GM23338 (cell line): ENCODE measurements around the gene BHLHE23. TPM values are rescaled to one million over a fixed set of nuclear protein-coding genes. Genes with fewer than 3 reads are reported as not detected.
"Not testable (repeated sequence)": the region's sequence is repeated elsewhere in the genome, so short reads cannot be mapped to it uniquely, and the experiment has no call there.

Source experiments
- ATAC-seq: fragments of 200-7000 bp; cut with Tn5 transposase; 3 replicates; pipeline ENCODE4 v1.9.1; 2020
- DNase-seq: peaks from one replicate; pipeline ENCODE4 v3.0.0-alpha.2; 2015; ENCODE audit warnings: low spot score
- H2AFZ ChIP-seq: fragments of 200-600 bp; sonication (generic); 2 replicates; pipeline ENCODE4 v1.8.0; 2016; ENCODE audit warnings: antibody characterized with exemption, mild to moderate bottlenecking, moderate library complexity
- H3F3A ChIP-seq: fragments of 200-600 bp; sonication (generic); replicated peaks from 2 replicates; pipeline ENCODE4 v1.8.0; 2017; ENCODE audit warnings: antibody characterized with exemption, mixed run types, low read depth
- H3K27ac ChIP-seq: fragments of 200-600 bp; sonication (generic); 2 replicates; pipeline ENCODE4 v1.6.1; 2016; ENCODE audit warnings: low read depth
- H3K27me3 ChIP-seq: fragments of 200-600 bp; sonication (generic); 2 replicates; pipeline ENCODE4 v1.8.0; 2016; ENCODE audit warnings: mild to moderate bottlenecking, mixed run types, moderate library complexity; ENCODE audit not compliant: insufficient read depth
- H3K36me3 ChIP-seq: fragments of 200-600 bp; sonication (generic); 2 replicates; pipeline ENCODE4 v1.8.0; 2016; ENCODE audit warnings: mild to moderate bottlenecking; ENCODE audit not compliant: insufficient read depth
- H3K4me1 ChIP-seq: fragments of 200-600 bp; sonication (generic); 2 replicates; pipeline ENCODE4 v1.8.0; 2016; ENCODE audit warnings: mild to moderate bottlenecking, moderate library complexity; ENCODE audit not compliant: insufficient read depth
- H3K4me2 ChIP-seq: fragments of 200-600 bp; sonication (generic); 2 replicates; pipeline ENCODE4 v1.7.1; 2017; ENCODE audit warnings: mixed run types
- H3K4me3 ChIP-seq: fragments of 200-600 bp; sonication (generic); 2 replicates; pipeline ENCODE4 v1.6.1; 2016; ENCODE audit warnings: mixed run types
- H3K79me2 ChIP-seq: fragments of 200-600 bp; sonication (generic); replicated peaks from 2 replicates; pipeline ENCODE4 v1.8.0; 2017; ENCODE audit warnings: mild to moderate bottlenecking; ENCODE audit not compliant: insufficient read depth
- H3K9me2 ChIP-seq: fragments of 200-600 bp; sonication (generic); 2 replicates; pipeline ENCODE4 v1.8.0; 2017; ENCODE audit not compliant: insufficient read depth
- H4K20me1 ChIP-seq: fragments of 200-600 bp; sonication (generic); replicated peaks from 2 replicates; pipeline ENCODE4 v1.8.0; 2017; ENCODE audit warnings: mild to moderate bottlenecking; ENCODE audit not compliant: insufficient read depth
- H3K27ac Mint-ChIP-seq: 2 replicates; pipeline ENCODE4 v1.8.0; 2020; ENCODE audit warnings: inconsistent platforms, mild to moderate bottlenecking, moderate library complexity, mixed read lengths
- H3K27me3 Mint-ChIP-seq: 3 replicates; pipeline ENCODE4 v1.8.0; 2022; ENCODE audit warnings: low read depth, mild to moderate bottlenecking, moderate library complexity, mixed read lengths, inconsistent platforms; ENCODE audit not compliant: insufficient read depth, poor library complexity
- H3K36me3 Mint-ChIP-seq: 3 replicates; pipeline ENCODE4 v1.8.0; 2021; ENCODE audit warnings: low read depth, mild to moderate bottlenecking, inconsistent platforms, moderate library complexity, mixed read lengths
- H3K4me1 Mint-ChIP-seq: 3 replicates; pipeline ENCODE4 v1.8.0; 2020; ENCODE audit warnings: mild to moderate bottlenecking, inconsistent platforms, mixed read lengths
- H3K4me3 Mint-ChIP-seq: 3 replicates; pipeline ENCODE4 v1.8.0; 2021; ENCODE audit warnings: moderate library complexity, mild to moderate bottlenecking, inconsistent platforms, mixed read lengths
- H3K9me3 Mint-ChIP-seq: 3 replicates; pipeline ENCODE4 v1.8.0; 2020; ENCODE audit warnings: moderate library complexity, mild to moderate bottlenecking, inconsistent platforms, mixed read lengths
- CREB1 ChIP-seq: fragments of 250-450 bp; sonication (Bioruptor Pico); IDR thresholded peaks from 2 replicates; pipeline ENCODE4 v1.5.0; 2020; ENCODE audit warnings: low read depth, mild to moderate bottlenecking, moderate library complexity
- EZH2 ChIP-seq: fragments of 200-600 bp; sonication (generic); IDR thresholded peaks from one replicate; pipeline ENCODE4 v1.8.0; 2017; ENCODE audit warnings: antibody characterized with exemption, mild to moderate bottlenecking, low read depth; ENCODE audit not compliant: unreplicated experiment
- EZH2phosphoT487 ChIP-seq: fragments of 200-600 bp; sonication (generic); IDR thresholded peaks from one replicate; pipeline ENCODE4 v1.8.1; 2018; ENCODE audit warnings: antibody characterized with exemption; ENCODE audit not compliant: unreplicated experiment
- NANOG ChIP-seq: IDR thresholded peaks from 2 replicates; pipeline ENCODE4 v1.6.1; 2016; ENCODE audit warnings: antibody characterized with exemption, borderline replicate concordance
- POLR2AphosphoS5 ChIP-seq: IDR thresholded peaks from 2 replicates; pipeline ENCODE4 v1.6.1; 2016; ENCODE audit warnings: antibody characterized with exemption, low read depth
- STAT1 ChIP-seq: IDR thresholded peaks from one replicate; pipeline ENCODE4 v1.6.1; 2016; ENCODE audit warnings: antibody characterized with exemption; ENCODE audit not compliant: unreplicated experiment
- ZNF331 ChIP-seq: fragments of 250-450 bp; sonication (Bioruptor Pico); IDR thresholded peaks from 2 replicates; pipeline ENCODE4 v1.5.0; 2020; ENCODE audit warnings: low read depth, mild to moderate bottlenecking, moderate library complexity
- polyA plus RNA-seq: library from polyadenylated mRNA; unstranded; fragments of >200 nt; fragmentation: Nextera tagmentation; extraction: Ambion mirVana; gene quantifications from 2 replicates; pipeline ENCODE4 v1.2.1, GENCODE V29; 2016
- total RNA-seq: library from RNA; depleted of rRNA; stranded (reverse); fragments of >200 nt; shearing (Covaris generic); gene quantifications from 2 replicates; pipeline ENCODE4 v1.2.3, GENCODE V29; 2014
- TF ChIP-seq, protein P1 (sequence below), 2 experiments: fragments of 200-600 bp in 1 of 2; sonication (generic) in 1 of 2; conservative IDR thresholded peaks; 2 replicates each; pipeline versions ENCODE4 v1.5.1 to v1.6.1; 2016 to 2017; ENCODE audit warnings: antibody characterized with exemption in 2 of 2, low read depth in 2 of 2, mild to moderate bottlenecking in 2 of 2, moderate library complexity in 1 of 2
- TF ChIP-seq, protein P2 (sequence below): IDR thresholded peaks from one replicate; pipeline ENCODE4 v1.6.1; 2018; ENCODE audit warnings: antibody characterized with exemption; ENCODE audit not compliant: unreplicated experiment

Gene BHLHE23
- total and polyA plus RNA-seq, 2 experiments from 2014 or later: 0.52 to 5.0 TPM

DNA sequence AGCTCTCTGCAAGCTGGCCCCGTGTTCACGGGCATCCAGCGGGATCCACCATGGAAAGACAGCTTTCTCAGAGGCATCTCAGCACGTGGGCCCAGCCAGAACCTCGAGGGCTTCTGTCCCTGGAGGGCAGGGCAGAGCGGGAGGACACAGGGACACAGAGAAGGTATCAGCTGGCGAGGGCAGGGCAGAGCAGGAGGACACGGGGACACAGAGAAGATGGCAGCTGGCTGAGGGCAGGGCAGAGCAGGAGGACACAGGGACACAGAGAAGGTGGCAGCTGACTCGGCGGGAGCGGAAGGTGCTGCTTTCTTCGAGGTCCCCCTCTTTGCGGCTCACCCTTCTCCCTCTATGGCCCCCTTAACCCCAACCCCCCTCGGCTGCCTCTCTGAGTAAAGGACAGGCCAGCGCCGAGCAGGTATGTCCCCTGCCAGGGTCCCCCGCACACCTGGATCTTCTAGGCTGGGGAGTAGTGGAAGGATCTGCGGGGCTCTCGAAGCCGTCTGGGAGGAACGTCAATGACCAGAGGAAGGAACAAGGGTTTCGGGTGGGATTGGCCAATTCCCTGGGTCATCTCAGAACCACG lies 28.9 kb upstream of the BHLHE23 start:
- Mint-ChIP-seq H3K9me3 (peaks cover 3% of the 10 kb centered on the region; the same call in 2 of the 3 replicates), H3K4me3 (no peak overlapping the region; the same call in 2 of the 3 replicates), H3K27ac (no peak overlapping the region), H3K36me3 (no peaks in the 10 kb centered on the region), H3K27me3 (peaks cover 32% of the 10 kb centered on the region), H3K4me1 (peaks cover 47% of the 10 kb centered on the region)
- Histone ChIP-seq H3K79me2 (no peaks in the 10 kb centered on the region), H3K4me1 (peaks cover 43% of the 10 kb centered on the region), H3K4me3 (no peak overlapping the region), H3K4me2 (peak overlapping the region; percentile 65; the same call in 1 of the 2 replicates), H3K9me2 (no peaks in the 10 kb centered on the region), H3F3A (peaks cover 31% of the 10 kb centered on the region; the same call in 1 of the 2 replicates), H3K36me3 (no peaks in the 10 kb centered on the region), H3K27me3 (peaks cover 6% of the 10 kb centered on the region; the same call in 1 of the 2 replicates), H4K20me1 (no peaks in the 10 kb centered on the region), H2AFZ (no peak overlapping the region), H3K27ac (no peak overlapping the region)
- DNase-seq (peak; percentile 1), ATAC-seq (no peak)
- no peak for TF ChIP-seq CREB1

DNA sequence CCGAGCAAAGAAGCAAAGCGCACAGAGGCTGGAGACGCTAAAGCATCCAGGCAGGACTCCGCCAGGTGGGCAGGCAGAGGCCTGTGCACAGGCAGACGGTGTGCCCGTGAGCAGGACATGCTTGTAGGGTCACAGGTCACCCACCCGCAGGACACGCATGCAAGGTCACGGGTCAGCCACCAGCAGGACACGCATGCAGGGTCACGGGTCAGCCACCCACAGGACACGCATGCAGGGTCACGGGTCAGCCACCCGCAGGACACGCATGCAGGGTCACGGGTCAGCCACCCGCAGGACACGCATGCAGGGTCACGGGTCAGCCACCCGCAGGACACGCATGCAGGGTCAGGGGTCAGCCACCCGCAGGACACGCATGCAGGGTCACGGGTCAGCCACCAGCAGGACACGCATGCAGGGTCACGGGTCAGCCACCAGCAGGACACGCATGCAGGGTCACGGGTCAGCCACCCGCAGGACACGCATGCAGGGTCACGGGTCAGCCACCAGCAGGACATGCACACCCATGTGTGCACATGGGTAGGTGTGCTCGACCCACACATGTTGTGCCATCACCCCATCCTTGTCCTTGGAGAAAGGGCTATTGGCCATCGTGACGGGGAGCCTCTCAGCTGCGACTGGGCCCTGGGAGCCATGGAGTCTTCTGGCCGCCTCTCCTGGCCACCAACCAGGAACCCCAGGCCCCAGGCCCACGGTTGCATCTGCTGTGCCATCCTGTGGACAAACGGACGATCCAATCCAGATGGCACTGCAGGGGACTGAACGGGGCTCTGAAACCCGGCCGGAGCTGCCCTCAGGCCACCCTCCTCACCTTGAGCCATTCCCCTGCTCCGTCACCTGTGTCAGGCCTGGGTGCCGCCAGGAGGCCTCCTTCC lies 28.2 kb upstream of the BHLHE23 start:
- Histone ChIP-seq H3K4me1 (peaks cover 43% of the 10 kb centered on the region), H3F3A (peaks cover 35% of the 10 kb centered on the region)
- not testable (repeated sequence) for H3K4me2 ChIP-seq, ATAC-seq, H3K79me2 ChIP-seq, H4K20me1 ChIP-seq, H3K4me3 Mint-ChIP-seq, H3K27ac ChIP-seq, H3K27me3 ChIP-seq, H3K9me2 ChIP-seq, H2AFZ ChIP-seq, H3K36me3 Mint-ChIP-seq, H3K36me3 ChIP-seq, H3K9me3 Mint-ChIP-seq, H3K4me3 ChIP-seq
- peaks cover 32% of the 10 kb centered on the region for H3K27me3 Mint-ChIP-seq
- H3K27ac Mint-ChIP-seq: peak overlapping the region; percentile 65; the same call in 1 of the 2 replicates
- H3K4me1 Mint-ChIP-seq: peaks cover 49% of the 10 kb centered on the region
- DNase-seq: peak; percentile 4

DNA sequence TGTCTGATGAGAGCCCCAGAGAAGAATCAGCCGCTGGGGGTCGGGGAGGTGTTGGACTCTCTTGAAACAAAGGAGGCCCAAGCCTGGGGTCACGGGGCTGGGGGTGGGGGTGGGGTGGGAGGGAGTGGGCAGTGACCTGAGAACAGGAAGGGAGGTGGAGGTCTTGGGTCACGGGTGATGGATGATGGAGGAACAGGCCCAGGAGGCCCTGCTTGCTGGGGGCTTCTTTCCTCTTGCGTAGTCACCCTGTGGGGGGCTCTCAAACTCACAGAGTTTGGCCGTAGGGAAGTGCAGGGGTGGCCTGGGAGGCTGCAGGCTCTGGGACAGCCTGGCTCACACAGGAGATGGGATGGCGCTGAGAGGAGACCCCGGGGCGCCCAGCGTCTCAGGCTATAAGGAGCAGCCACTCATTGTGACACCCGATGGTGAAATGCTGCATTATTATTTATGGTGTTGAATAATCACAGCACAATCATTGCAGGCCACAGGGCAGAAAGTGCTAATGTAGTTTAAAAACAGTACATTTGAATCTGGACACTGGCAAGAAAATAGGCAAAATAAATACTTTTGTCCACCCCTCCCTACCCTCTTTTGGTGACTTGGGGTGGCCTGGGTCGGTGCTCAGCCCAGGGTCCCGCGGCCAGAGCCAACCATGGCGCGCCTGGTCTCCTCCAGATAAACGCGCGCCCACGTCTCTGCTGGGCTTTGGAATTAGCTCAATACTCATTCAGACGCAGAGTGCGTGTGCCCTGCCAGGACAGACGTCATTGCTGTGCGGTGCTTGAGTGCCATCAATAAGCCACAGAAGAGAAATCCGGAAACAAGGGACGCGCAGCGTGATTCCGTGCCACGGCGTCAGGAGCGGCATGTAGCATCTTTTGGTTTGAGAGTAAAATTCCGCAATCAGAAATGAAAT lies 27.3 kb upstream of the BHLHE23 start:
- Mint-ChIP-seq H3K36me3 (no peaks in the 10 kb centered on the region), H3K4me3 (no peak overlapping the region; the same call in 2 of the 3 replicates), H3K27me3 (peaks cover 39% of the 10 kb centered on the region), H3K4me1 (peaks cover 57% of the 10 kb centered on the region), H3K27ac (peak overlapping the region; percentile 74; the same call in 1 of the 2 replicates), H3K9me3 (peaks cover 3% of the 10 kb centered on the region; the same call in 1 of the 3 replicates)
- Histone ChIP-seq H3K4me3 (peak overlapping the region; percentile 39; the same call in 1 of the 2 replicates), H3K27ac (peak overlapping the region; percentile 93; the same call in 1 of the 2 replicates), H3K4me2 (peak overlapping the region; percentile 72), H2AFZ (0 out of 2 replicates have a peak overlapping the region, but pooled peaks have one; percentile 18), H4K20me1 (no peaks in the 10 kb centered on the region), H3K79me2 (no peaks in the 10 kb centered on the region), H3K36me3 (no peaks in the 10 kb centered on the region), H3K9me2 (no peaks in the 10 kb centered on the region), H3K27me3 (peaks cover 6% of the 10 kb centered on the region; the same call in 1 of the 2 replicates), H3F3A (peaks cover 41% of the 10 kb centered on the region), H3K4me1 (peaks cover 51% of the 10 kb centered on the region)
- DNase-seq (peak; percentile 12), ATAC-seq (no peak)
- TF ChIP-seq EZH2 (no peak), POLR2AphosphoS5 (no peak), STAT1 (no peak), NANOG (no peak), CREB1 (no peak), ZNF331 (CRISPR knock-in tag) (no peak), EZH2phosphoT487 (no peak)
- TF ChIP-seq, protein P1, sequence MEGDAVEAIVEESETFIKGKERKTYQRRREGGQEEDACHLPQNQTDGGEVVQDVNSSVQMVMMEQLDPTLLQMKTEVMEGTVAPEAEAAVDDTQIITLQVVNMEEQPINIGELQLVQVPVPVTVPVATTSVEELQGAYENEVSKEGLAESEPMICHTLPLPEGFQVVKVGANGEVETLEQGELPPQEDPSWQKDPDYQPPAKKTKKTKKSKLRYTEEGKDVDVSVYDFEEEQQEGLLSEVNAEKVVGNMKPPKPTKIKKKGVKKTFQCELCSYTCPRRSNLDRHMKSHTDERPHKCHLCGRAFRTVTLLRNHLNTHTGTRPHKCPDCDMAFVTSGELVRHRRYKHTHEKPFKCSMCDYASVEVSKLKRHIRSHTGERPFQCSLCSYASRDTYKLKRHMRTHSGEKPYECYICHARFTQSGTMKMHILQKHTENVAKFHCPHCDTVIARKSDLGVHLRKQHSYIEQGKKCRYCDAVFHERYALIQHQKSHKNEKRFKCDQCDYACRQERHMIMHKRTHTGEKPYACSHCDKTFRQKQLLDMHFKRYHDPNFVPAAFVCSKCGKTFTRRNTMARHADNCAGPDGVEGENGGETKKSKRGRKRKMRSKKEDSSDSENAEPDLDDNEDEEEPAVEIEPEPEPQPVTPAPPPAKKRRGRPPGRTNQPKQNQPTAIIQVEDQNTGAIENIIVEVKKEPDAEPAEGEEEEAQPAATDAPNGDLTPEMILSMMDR (conservative IDR thresholded peaks at IDR 0.05; ENCODE audit: low read depth in 2 of 2): no peak
- TF ChIP-seq, protein P2, sequence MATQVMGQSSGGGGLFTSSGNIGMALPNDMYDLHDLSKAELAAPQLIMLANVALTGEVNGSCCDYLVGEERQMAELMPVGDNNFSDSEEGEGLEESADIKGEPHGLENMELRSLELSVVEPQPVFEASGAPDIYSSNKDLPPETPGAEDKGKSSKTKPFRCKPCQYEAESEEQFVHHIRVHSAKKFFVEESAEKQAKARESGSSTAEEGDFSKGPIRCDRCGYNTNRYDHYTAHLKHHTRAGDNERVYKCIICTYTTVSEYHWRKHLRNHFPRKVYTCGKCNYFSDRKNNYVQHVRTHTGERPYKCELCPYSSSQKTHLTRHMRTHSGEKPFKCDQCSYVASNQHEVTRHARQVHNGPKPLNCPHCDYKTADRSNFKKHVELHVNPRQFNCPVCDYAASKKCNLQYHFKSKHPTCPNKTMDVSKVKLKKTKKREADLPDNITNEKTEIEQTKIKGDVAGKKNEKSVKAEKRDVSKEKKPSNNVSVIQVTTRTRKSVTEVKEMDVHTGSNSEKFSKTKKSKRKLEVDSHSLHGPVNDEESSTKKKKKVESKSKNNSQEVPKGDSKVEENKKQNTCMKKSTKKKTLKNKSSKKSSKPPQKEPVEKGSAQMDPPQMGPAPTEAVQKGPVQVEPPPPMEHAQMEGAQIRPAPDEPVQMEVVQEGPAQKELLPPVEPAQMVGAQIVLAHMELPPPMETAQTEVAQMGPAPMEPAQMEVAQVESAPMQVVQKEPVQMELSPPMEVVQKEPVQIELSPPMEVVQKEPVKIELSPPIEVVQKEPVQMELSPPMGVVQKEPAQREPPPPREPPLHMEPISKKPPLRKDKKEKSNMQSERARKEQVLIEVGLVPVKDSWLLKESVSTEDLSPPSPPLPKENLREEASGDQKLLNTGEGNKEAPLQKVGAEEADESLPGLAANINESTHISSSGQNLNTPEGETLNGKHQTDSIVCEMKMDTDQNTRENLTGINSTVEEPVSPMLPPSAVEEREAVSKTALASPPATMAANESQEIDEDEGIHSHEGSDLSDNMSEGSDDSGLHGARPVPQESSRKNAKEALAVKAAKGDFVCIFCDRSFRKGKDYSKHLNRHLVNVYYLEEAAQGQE: no peak
